Liver (tissue), 9 donors: ENCODE measurements around the gene RBM39. TPM values are rescaled to one million over a fixed set of nuclear protein-coding genes. Genes with fewer than 3 reads are reported as not detected.

Experiments
- DNase-seq: peaks from one replicate; pipeline ENCODE4 v3.0.0-alpha.2; 2017; ENCODE audit warnings: low spot score
- H3K27ac ChIP-seq, 2 donors: one replicate each; pipeline ENCODE4 v1.7.0; 2013; ENCODE audit warnings: inconsistent platforms in 2 of 2, low read length in 2 of 2, control low read depth in 1 of 2, low read depth in 1 of 2, mild to moderate bottlenecking in 1 of 2
- H3K27me3 ChIP-seq, 4 donors: one replicate each; pipeline versions ENCODE4 v1.6.1 to v1.7.0; 2013; ENCODE audit warnings: low read length in 3 of 4, inconsistent platforms in 1 of 4, mild to moderate bottlenecking in 1 of 4, moderate library complexity in 1 of 4; ENCODE audit not compliant: control insufficient read depth in 4 of 4, insufficient read depth in 4 of 4
- H3K36me3 ChIP-seq, 4 donors: one replicate each; pipeline versions ENCODE4 v1.6.1 to v1.7.0; 2013; ENCODE audit warnings: low read length in 3 of 4, mild to moderate bottlenecking in 3 of 4, low read depth in 1 of 4, moderate library complexity in 1 of 4; ENCODE audit not compliant: control insufficient read depth in 4 of 4, insufficient read depth in 3 of 4
- H3K4me1 ChIP-seq, 4 donors: one replicate each; pipeline versions ENCODE4 v1.6.1 to v1.7.0; 2013; ENCODE audit warnings: low read length in 3 of 4, mild to moderate bottlenecking in 3 of 4, moderate library complexity in 1 of 4; ENCODE audit not compliant: control insufficient read depth in 4 of 4, insufficient read depth in 4 of 4
- H3K4me3 ChIP-seq, 3 donors: one replicate each; pipeline versions ENCODE4 v1.6.1 to v1.7.0; 2013; ENCODE audit warnings: low read length in 3 of 3, control low read depth in 1 of 3, low read depth in 1 of 3, mild to moderate bottlenecking in 1 of 3
- H3K9ac ChIP-seq, 2 donors: one replicate each; pipeline ENCODE4 v1.7.0; 2013; ENCODE audit warnings: low read length in 2 of 2, mild to moderate bottlenecking in 2 of 2, moderate library complexity in 2 of 2, control low read depth in 1 of 2, low read depth in 1 of 2
- H3K9me3 ChIP-seq, 4 donors: one replicate each; pipeline versions ENCODE4 v1.6.1 to v1.7.0; 2013; ENCODE audit warnings: low read length in 3 of 4; ENCODE audit not compliant: control insufficient read depth in 4 of 4
- ATF3 ChIP-seq: IDR thresholded peaks from 2 replicates; pipeline ENCODE4 v1.6.1; 2016; ENCODE audit warnings: antibody characterized with exemption
- CTCF ChIP-seq: fragments of 150-350 bp; IDR thresholded peaks from 2 replicates; pipeline ENCODE4 v1.5.1; 2017; ENCODE audit warnings: improper control_type of control experiment, low read depth, low read length; ENCODE audit not compliant: missing input control
- EGR1 ChIP-seq, 2 donors: IDR thresholded peaks; 2 replicates each; pipeline ENCODE4 v1.6.1; 2016 to 2018; ENCODE audit warnings: antibody characterized with exemption in 2 of 2, low read depth in 2 of 2
- FOXA1 ChIP-seq: IDR thresholded peaks from 2 replicates; pipeline ENCODE4 v1.6.1; 2016; ENCODE audit warnings: antibody characterized with exemption
- FOXA2 ChIP-seq: IDR thresholded peaks from 2 replicates; pipeline ENCODE4 v1.6.1; 2016; ENCODE audit warnings: antibody characterized with exemption
- GABPA ChIP-seq, 2 donors: IDR thresholded peaks in 1 of 2; conservative IDR thresholded peaks in 1 of 2; 2 replicates each; pipeline ENCODE4 v1.6.1; 2016; ENCODE audit warnings: antibody characterized with exemption in 2 of 2, mild to moderate bottlenecking in 1 of 2, moderate library complexity in 1 of 2
- HNF4A ChIP-seq, 2 donors: conservative IDR thresholded peaks; 2 replicates each; pipeline ENCODE4 v1.6.1; 2016; ENCODE audit warnings: antibody characterized with exemption in 2 of 2, mild to moderate bottlenecking in 2 of 2
- HNF4G ChIP-seq: IDR thresholded peaks from 2 replicates; pipeline ENCODE4 v1.6.1; 2016; ENCODE audit warnings: antibody characterized with exemption
- JUND ChIP-seq, 2 donors: IDR thresholded peaks; 2 replicates each; pipeline ENCODE4 v1.6.1; 2016; ENCODE audit warnings: antibody characterized with exemption in 2 of 2
- MAX ChIP-seq: IDR thresholded peaks from 2 replicates; pipeline ENCODE4 v1.6.1; 2016; ENCODE audit warnings: antibody characterized with exemption
- NR2F2 ChIP-seq: IDR thresholded peaks from 2 replicates; pipeline ENCODE4 v1.6.1; 2016; ENCODE audit warnings: antibody characterized with exemption
- RAD21 ChIP-seq, 2 donors: IDR thresholded peaks; 2 replicates each; pipeline ENCODE4 v1.6.1; 2016; ENCODE audit warnings: antibody characterized with exemption in 2 of 2, mild to moderate bottlenecking in 2 of 2
- REST ChIP-seq: IDR thresholded peaks from 2 replicates; pipeline ENCODE4 v1.6.1; 2016; ENCODE audit warnings: antibody characterized with exemption, mild to moderate bottlenecking
- RXRA ChIP-seq, 2 donors: IDR thresholded peaks; 2 replicates each; pipeline ENCODE4 v1.6.1; 2017 to 2018; ENCODE audit warnings: antibody characterized with exemption in 2 of 2, mild to moderate bottlenecking in 1 of 2
- SP1 ChIP-seq: IDR thresholded peaks from 2 replicates; pipeline ENCODE4 v1.6.1; 2018; ENCODE audit warnings: antibody characterized with exemption, mild to moderate bottlenecking
- TAF1 ChIP-seq: conservative IDR thresholded peaks from 2 replicates; pipeline ENCODE4 v1.6.1; 2016; ENCODE audit warnings: antibody characterized with exemption, mild to moderate bottlenecking
- YY1 ChIP-seq: IDR thresholded peaks from 2 replicates; pipeline ENCODE4 v1.6.1; 2016; ENCODE audit warnings: antibody characterized with exemption, mild to moderate bottlenecking
- ZBTB33 ChIP-seq: IDR thresholded peaks from 2 replicates; pipeline ENCODE4 v1.6.1; 2016; ENCODE audit warnings: antibody characterized with exemption
- WGBS: extraction: QIAGEN DNeasy Blood & Tissue Kit; methylation state at CpG from one replicate; pipeline ENCODE4 v1.1.7; 2013; 5-methylcytosine and 5-hydroxymethylcytosine counted together
- polyA plus RNA-seq, 2 donors: library from polyadenylated mRNA; stranded (reverse) in 1 of 2; unstranded in 1 of 2; fragments of 200-250 nt in 1 of 2; fragments of >200 nt in 1 of 2; fragmentation: Nextera tagmentation in 1 of 2; extraction: Ambion mirVana in 1 of 2; gene quantifications; one replicate each; pipeline versions ENCODE4 v1.2.1 to v1.2.3, GENCODE V29; 2013 to 2015
- total RNA-seq, 2 donors: library from RNA; depleted of rRNA; stranded (reverse); fragments of >200 nt; gene quantifications; one replicate each; pipeline ENCODE4 v1.2.3, GENCODE V29; 2014
- donor health status: healthy.
- donor health status: healthy.
- donor health status: healthy.
- donor health status: healthy.
- donor health status: healthy.

The RBM39 gene
- total and polyA plus RNA-seq, 4 donors, result 57.2 to 211 (median 198) TPM

- no peaks in the 10 kb centered on the region for H3K9me3 ChIP-seq
- peaks cover 2 to 50% (median 32%) of the 10 kb centered on the region in 4 donors for H3K4me1 ChIP-seq
- no peak overlapping the region for H3K9ac ChIP-seq
- no peaks in the 10 kb centered on the region for H3K27me3 ChIP-seq
- TF ChIP-seq GABPA (IDR thresholded peaks at IDR 0.05 in 1 of 2, conservative IDR thresholded peaks at IDR 0.05 in 1 of 2) (no peak), FOXA1 (no peak), JUND (IDR thresholded peaks at IDR 0.05) (no peak), ATF3 (no peak), ZBTB33 (no peak), CTCF (no peak), YY1 (no peak), FOXA2 (no peak), HNF4A (conservative IDR thresholded peaks at IDR 0.05) (no peak), SP1 (no peak), NR2F2 (no peak), RXRA (IDR thresholded peaks at IDR 0.05) (no peak), MAX (no peak), RAD21 (IDR thresholded peaks at IDR 0.05) (no peak), HNF4G (no peak), EGR1 (IDR thresholded peaks at IDR 0.05; ENCODE audit: low read depth in 2 of 2) (no peak), TAF1 (no peak), REST (no peak)
- 66% methylated on average over 1 of the region's 1 CpG for whole genome bisulfite sequencing
- H3K4me3 ChIP-seq, result no peak overlapping the region
- no peak for DNase-seq
- peaks cover 19 to 87% (median 77%) of the 10 kb centered on the region in 4 donors for H3K36me3 ChIP-seq
- H3K27ac ChIP-seq, result no peak overlapping the region
These were observed 9.4 kb downstream of the RBM39 start for GRCh38 chr20:35732644-35732982.
